Stimulated activated CD4-positive, alpha-beta T cell treated with anti-CD3 and anti-CD28 coated beads, Interleukin-1b, Interleukin-23, amount 100 ng/mL, for 48 hours (primary cell): ENCODE measurements around the gene NOS1AP.

Source experiments
- DNase-seq: peaks from one replicate; pipeline ENCODE4 v3.0.0-alpha.2; 2020

Gene NOS1AP

GRCh38 chr1:162270016-162270770 lies 200.7 kb downstream of the NOS1AP start:
- no peak for DNase-seq

- DNase-seq, result no peak
Observed at GRCh38 chr1:162271972-162272371, 202.5 kb downstream of the NOS1AP start.

DNA sequence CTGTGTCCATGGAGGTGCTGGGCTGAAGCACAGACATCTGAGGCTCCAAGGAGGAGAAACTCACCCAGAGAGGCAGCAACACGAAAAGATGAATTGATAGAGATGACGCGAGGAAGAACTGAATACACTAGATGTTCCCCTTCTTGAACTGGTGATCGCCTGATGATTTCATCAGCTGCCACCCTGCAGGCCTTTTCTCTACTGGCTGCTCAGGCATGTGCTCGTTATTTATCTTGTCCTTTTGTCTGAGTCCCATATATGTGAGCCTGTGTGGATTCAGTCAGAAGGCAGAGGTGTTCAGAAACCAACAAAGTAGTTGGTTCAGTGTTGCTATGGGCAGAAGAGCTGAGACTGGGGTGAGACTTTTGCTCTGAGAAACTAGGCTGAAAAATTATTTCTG lies 202.9 kb downstream of the NOS1AP start:
- no peak for DNase-seq

DNA sequence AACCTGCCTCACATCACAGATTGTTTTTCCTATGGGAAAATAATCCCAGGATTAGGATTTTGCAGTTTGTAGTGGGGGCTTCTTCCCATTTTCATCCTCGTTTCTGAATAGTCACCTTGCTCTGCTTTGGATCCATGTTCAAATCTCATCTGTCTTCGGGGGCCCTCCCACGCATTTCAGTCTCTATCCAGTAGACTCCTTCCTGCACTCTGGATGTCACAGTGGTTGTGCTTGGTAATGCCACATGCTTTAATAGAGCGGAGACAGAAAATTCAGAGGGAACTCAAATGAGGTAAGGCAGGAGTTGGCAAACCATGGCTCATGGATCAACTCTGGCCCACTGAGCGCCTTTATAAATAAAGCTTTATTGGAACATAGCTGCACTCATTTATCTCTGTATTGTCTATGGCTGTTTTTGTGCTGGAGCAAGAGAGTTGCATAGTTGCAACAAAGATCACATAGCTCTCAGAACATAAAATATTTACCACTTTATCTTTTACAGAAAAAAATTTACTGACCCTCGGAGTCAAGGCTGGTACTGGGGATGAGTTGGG lies 206.2 kb downstream of the NOS1AP start:
- DNase-seq, result no peak

DNA sequence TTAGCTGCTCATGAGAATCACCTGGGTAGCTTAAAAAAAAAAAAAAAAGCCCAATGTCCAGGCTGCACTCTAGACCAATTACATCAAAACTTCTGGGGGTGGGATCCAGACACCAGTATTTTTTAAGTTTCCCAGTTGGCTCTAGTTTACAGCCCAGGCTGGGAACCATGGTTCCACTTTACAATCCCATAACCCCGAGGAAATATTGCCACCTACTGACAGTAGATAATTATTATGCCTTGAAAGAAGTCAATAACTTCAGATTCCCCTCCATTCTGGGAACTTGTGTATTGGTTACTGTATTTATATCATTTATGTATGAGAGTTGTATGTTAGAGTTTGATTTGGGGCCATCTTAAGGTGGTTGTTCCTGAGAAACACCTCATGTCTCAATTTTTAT lies 207.0 kb downstream of the NOS1AP start:
- DNase-seq, result no peak

- DNase-seq, result no peak
Observed at GRCh38 chr1:162279136-162279498, 209.6 kb downstream of the NOS1AP start.

GRCh38 chr1:162281426-162281825 lies 211.9 kb downstream of the NOS1AP start:
- DNase-seq, result no peak

DNA sequence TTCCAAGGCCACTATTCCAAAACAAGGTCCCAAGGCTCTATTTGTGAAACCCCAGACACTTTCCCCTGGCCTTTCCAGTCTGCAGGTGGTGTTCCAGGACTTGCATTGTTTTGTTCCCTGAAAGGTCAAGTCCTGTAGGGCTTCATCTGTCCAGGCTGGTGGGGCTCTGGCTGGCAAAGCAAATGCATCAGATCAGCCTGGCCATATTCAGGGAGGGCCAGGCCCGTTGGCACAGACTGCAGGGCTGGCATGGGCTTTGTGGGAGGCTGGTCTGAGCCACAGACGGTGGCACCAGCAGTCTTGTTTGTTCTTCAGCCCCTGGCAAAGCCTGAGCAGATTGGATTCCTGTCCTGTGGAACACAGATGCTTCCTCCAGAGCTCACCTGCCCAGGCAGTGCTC lies 214.2 kb downstream of the NOS1AP start:
- no peak for DNase-seq

DNA sequence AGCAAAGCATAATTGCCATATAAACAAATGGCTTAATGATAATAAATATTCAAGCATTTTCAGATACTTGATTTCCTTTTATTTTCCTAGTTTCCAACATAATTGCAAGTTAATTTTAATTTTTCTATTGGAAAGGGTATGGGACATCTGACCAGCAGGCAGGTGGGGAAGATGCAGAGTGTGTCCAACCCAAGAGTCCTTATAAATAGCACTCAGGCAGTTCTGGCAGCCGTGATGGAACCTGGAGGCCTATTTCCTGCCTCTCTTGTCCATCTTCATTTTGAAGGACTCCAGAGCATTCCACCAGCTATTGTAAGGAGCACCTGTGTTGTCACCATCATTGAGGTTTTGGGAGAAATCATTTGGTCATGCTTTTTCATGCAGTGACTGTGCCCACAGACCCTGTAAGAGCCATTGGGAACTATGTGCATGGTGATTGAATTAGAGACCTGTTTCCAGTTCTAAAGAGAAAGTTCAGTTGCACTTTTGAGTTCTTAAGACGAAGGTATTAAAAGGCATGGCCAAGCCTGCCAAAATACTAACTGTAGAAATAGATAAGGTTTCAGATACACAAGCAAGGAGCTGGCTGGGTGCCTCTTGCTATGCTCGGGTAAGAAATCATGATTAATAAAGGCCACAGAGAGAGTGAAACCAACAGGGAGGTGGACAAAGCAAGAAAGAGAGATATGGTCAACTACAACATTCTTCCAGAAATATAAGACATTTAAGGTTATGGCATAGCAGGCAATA lies 214.9 kb downstream of the NOS1AP start:
- DNase-seq, result no peak

DNA sequence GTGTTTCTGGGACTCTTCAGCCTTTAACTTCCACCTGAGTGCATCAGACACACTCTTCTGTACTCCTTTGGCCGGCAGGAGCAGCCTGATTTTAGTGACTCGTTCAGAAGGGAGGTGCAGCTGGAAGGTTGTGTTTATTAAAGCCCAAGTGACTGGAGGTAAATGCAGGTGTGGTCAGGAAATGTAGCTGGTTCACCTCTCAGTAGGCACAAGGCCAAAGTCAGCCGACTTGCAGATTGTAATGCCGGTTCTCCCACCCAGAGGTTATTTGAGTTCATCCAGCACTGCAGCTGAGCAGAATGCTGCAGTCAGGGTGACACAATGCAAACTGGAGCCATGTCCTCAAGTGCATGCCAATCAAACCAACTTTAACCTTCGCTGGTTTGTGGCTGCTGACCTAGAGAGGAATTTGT lies 215.7 kb downstream of the NOS1AP start:
- DNase-seq, result no peak

DNA sequence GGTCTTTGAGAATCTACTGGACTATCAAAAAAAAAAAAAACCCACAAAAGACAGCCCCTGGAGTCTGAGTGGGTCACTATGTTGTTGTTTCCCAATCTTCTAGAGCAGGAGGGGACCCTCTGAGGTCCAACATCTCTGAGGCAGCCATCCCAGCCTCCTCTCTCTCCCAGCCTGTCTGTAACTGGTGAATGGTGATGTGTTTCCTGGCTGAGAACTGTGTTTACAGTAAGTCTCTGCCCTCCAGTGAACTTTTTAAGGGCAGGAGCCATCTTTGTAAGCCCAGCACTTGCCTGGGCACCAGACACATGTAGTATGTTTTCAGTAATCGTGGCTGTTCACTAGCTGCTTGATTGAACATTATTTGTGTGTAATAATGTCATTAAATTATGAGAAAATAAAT lies 221.5 kb downstream of the NOS1AP start:
- no peak for DNase-seq

- no peak for DNase-seq
Observed at GRCh38 chr1:162292422-162292849, 222.9 kb downstream of the NOS1AP start.

- no peak for DNase-seq
Observed at GRCh38 chr1:162293073-162293692, 223.7 kb downstream of the NOS1AP start.

DNA sequence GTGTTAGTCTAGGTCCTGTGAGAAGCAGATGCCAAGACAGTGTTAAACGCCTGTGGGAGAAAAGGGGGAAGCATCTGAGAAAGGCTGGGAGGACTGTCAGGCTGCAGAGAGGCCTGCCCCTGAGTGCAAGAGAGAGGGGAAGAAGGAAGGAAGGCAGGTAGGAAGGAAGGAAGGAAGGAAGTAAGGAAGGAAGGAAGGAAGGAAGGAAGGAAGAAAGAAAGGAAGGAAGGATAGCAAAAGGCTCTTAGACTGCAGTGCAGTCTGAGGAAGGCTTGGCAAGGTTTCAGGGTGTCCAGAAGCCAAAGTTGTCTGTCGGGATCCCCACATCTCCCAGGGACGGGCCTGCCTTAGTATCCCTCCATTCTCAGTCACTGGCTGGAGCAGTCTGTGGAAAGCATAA lies 224.5 kb downstream of the NOS1AP start:
- no peak for DNase-seq

GRCh38 chr1:162297208-162297607 lies 227.7 kb downstream of the NOS1AP start:
- DNase-seq, result no peak

DNA sequence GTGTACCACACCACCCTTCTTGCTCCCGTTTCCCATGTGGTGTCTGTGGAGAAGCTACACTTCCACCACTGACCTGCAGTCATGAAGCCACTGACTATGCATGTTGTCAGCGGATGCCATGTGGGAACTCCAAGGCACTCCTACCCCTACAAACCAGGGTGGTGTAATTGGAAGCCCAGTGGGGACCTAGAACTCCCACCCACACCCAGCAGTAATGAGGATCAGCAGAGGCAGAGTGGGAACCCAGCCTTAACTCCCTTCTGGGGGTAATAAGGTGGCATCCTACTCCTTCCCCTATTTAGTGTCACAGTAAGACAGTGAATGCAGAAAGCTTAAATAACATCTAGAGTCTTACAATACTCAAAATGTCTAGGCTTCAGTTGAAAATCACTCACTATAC lies 228.8 kb downstream of the NOS1AP start:
- DNase-seq, result no peak

GRCh38 chr1:162299018-162299417 lies 229.5 kb downstream of the NOS1AP start:
- DNase-seq, result no peak

DNA sequence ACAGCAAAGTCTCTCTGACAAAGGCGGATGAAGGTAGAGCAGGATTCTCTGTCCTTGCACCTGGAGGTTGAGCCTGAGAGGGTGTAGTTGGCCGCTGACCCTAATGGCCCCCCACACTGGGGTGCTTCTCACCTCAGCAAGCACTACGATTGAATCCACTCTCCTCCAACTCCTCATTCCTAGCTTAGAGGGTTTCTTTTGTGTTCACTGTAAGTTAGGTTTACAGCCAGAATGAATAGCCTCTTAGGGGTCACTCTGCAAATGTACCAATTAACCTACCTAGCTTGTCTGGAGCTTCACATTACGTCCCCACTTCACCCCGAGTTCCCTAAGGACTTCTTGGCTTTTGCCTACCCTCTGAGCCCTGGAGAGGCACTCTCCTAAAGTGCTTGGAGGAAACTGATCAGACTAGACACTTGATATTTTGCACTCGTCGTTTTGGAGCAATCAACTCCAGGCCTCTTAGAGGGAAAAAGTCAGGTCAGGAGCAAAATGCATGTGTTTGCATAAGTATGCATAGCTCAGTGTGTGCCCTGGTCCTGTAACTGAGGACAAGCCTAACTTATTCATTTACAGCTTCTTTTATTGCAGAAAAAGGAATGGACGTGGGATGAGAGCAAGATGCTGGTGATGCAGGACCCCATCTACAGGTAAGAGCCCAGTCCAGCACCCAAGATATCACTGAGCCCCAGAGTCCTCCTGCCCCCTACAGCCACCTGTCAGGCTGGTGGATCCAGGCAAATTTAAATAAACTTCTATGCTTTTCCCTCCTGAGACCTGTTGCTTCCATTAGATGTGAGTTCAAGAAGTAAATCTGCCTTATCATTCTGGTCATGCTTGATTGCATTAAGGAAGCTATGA lies 230.8 kb downstream of the NOS1AP start:
- no peak for DNase-seq

GRCh38 chr1:162301696-162302095 lies 232.2 kb downstream of the NOS1AP start:
- no peak for DNase-seq

GRCh38 chr1:162302306-162303003 lies 233.0 kb downstream of the NOS1AP start:
- no peak for DNase-seq

GRCh38 chr1:162303004-162303344 lies 233.5 kb downstream of the NOS1AP start:
- no peak for DNase-seq

- no peak for DNase-seq
Observed at GRCh38 chr1:162304736-162305135, 235.2 kb downstream of the NOS1AP start.
